ENCODE measurements around the gene ENAH. TPM values are rescaled to one million over a fixed set of nuclear protein-coding genes. Genes with fewer than 3 reads are reported as not detected.

The ENAH gene
- total and polyA plus RNA-seq, 7 experiments from 2014 or later, result 0.08 to 0.42 (median 0.16) TPM; not detected in 4

DNA sequence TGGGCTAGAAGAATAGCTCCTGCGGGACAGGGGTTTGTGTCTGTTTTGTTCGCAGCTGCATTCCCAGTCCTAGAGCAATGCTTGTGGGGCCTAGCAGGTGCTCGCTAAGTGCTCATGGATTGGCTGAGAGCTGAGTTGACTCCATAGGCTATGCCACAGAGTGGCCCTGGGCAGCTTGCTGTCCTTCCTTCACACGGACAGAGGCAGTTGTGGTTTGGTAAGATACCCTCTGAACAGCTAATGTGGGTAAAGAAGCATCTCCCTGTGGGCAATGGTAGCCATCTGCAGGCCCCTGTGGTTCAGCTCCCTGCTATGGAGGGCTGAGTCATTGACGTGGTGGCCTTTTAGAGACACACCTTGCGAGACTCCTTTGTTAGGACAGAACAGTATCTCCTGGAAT, 201.6 kb downstream of the ENAH start:
- POLR2A ChIA-PET, result interaction anchor here (1.0 to 2.0 kb wide), 4 partner anchors 9 to 25 kb away, joined by 3 to 11 read pairs (median 4); partner anchors contain the start of gene LBR
- Histone ChIP-seq H3K36me3 (ENCODE audit: control insufficient read depth in 2 of 3, insufficient read depth in 3 of 3, low read length in 3 of 3) (no peaks in the 10 kb centered on the region), H3K4me3 (ENCODE audit: low read length) (no peak overlapping the region), H3K4me1 (ENCODE audit: control insufficient read depth in 2 of 2, insufficient read depth in 2 of 2, low read length in 2 of 2) (peaks cover 5 to 13% of the 10 kb centered on the region in 2 donors), H3K9me3 (ENCODE audit: control insufficient read depth in 2 of 3, low read length in 3 of 3) (no peaks in the 10 kb centered on the region), H3K27me3 (ENCODE audit: control insufficient read depth in 2 of 2, insufficient read depth in 2 of 2, low read length in 2 of 2) (no peaks in the 10 kb centered on the region), H3K27ac (ENCODE audit: low read depth, low read length) (no peak overlapping the region)
- peaks cover 33 to 50% (median 44%) of the 10 kb centered on the region in 7 donors for H3K4me1 Mint-ChIP-seq
- H3K4me3 Mint-ChIP-seq, result no peak overlapping the region
- H3K27ac Mint-ChIP-seq, result no peak overlapping the region
- DNase-seq (no peak), ATAC-seq (no peak)
- intact Hi-C loops (cut with micrococcal nuclease), result no loop called here
- CTCF ChIA-PET, result no interaction called here
- H3K27me3 Mint-ChIP-seq, result no peaks in the 10 kb centered on the region
- H3K36me3 Mint-ChIP-seq, result peaks cover 0 to 6% (median 0%) of the 10 kb centered on the region in 5 donors
- H3K9me3 Mint-ChIP-seq, result peaks cover 0 to 4% (median 0%) of the 10 kb centered on the region in 11 donors

DNA sequence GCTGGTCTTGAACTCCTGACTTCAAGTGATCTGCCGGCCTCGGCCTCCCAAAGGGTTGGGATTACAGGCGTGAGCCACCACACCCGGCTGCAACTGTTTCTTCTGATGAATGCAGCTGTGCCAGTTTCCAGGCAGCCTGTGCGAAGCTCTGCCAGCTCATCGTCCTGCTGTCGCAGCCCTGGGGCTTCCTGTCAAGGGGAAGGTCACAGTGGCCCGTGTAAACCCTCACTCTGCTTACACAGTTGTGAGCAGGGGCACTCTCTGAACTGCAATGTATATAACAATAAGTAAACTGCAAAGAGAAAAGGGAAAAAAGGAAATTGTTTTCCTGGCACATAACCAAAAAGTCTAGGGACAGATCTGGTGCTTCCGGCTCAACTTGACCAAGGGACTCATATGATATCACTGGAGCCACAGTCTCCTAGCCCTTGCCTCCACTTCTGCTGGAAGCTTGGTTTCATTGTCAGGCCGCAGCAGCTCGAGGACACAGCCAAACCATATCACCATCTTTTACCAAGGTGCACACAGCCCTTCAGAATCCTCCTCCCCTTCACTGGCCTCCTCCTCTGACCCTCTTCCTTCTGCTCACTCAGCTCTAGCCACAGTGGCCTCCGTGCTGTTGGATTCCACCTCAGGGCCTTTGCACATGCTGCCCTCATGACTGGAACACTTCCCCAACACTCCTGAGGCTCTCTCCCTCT, 202.3 kb downstream of the ENAH start:
- no peak overlapping the region for H3K4me3 ChIP-seq (ENCODE audit: low read length)
- POLR2A ChIA-PET, result interaction anchor here (1.1 to 2.0 kb wide), 3 partner anchors 17 to 24 kb away, joined by 4 to 11 read pairs (median 4); partner anchors contain the start of gene LBR
- H3K4me1 Mint-ChIP-seq, result peaks cover 40 to 57% (median 51%) of the 10 kb centered on the region in 7 donors
- DNase-seq (no peak), ATAC-seq (peak; percentile 54)
- no peaks in the 10 kb centered on the region for H3K9me3 ChIP-seq (ENCODE audit: control insufficient read depth in 2 of 3, low read length in 3 of 3)
- H3K4me3 Mint-ChIP-seq, result peak overlapping the region in 1 of 10 donors; percentile 11
- H3K36me3 Mint-ChIP-seq, result peaks cover 0 to 6% (median 0%) of the 10 kb centered on the region in 5 donors
- peaks cover 0 to 4% (median 0%) of the 10 kb centered on the region in 11 donors for H3K9me3 Mint-ChIP-seq
- no peaks in the 10 kb centered on the region for H3K27me3 ChIP-seq (ENCODE audit: control insufficient read depth in 2 of 2, insufficient read depth in 2 of 2, low read length in 2 of 2)
- no peaks in the 10 kb centered on the region for H3K27me3 Mint-ChIP-seq
- H3K4me1 ChIP-seq (ENCODE audit: control insufficient read depth in 2 of 2, insufficient read depth in 2 of 2, low read length in 2 of 2), result peaks cover 12 to 20% of the 10 kb centered on the region in 2 donors
- H3K27ac Mint-ChIP-seq, result peak overlapping the region in 4 of 9 donors; percentile 58 to 68 (median 64)
- CTCF ChIA-PET, result no interaction called here
- intact Hi-C loops (cut with micrococcal nuclease), result no loop called here
- H3K27ac ChIP-seq (ENCODE audit: low read depth, low read length), result no peak overlapping the region
- H3K36me3 ChIP-seq (ENCODE audit: control insufficient read depth in 2 of 3, insufficient read depth in 3 of 3, low read length in 3 of 3), result no peaks in the 10 kb centered on the region

DNA sequence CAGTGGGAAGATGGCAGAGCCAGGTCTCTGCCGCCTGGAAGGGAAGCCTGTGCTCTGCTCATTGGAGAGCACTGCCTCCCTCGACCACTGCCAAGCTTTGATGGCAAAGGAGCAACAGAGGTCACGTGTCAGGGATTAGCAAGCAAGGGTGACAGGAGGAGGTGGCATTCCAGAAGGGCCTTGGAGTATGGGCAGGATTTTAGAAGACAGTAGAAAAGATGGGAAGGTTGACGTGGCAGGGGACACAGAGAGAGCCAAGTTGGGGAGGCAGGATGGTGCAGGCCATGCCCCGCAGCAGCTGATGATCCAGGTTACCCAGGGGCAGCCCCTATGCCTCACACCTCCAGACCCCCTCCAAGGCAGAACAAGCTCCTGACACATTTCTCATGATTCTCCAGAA, 203.1 kb downstream of the ENAH start:
- Histone ChIP-seq H3K36me3 (ENCODE audit: control insufficient read depth in 2 of 3, insufficient read depth in 3 of 3, low read length in 3 of 3) (no peaks in the 10 kb centered on the region), H3K27ac (ENCODE audit: low read depth, low read length) (no peak overlapping the region), H3K4me1 (ENCODE audit: control insufficient read depth in 2 of 2, insufficient read depth in 2 of 2, low read length in 2 of 2) (peaks cover 18 to 22% of the 10 kb centered on the region in 2 donors), H3K9me3 (ENCODE audit: control insufficient read depth in 2 of 3, low read length in 3 of 3) (no peaks in the 10 kb centered on the region), H3K4me3 (ENCODE audit: low read length) (no peak overlapping the region), H3K27me3 (ENCODE audit: control insufficient read depth in 2 of 2, insufficient read depth in 2 of 2, low read length in 2 of 2) (no peaks in the 10 kb centered on the region)
- Mint-ChIP-seq H3K36me3 (peaks cover 0 to 7% (median 0%) of the 10 kb centered on the region in 5 donors), H3K4me3 (peak overlapping the region in 2 of 10 donors; percentile 7 to 61), H3K9me3 (peaks cover 0 to 7% (median 0%) of the 10 kb centered on the region in 11 donors), H3K27ac (peak overlapping the region in 3 of 9 donors; percentile 56 to 72 (median 69)), H3K27me3 (peaks cover 0 to 2% (median 0%) of the 10 kb centered on the region in 5 donors), H3K4me1 (peaks cover 44 to 62% (median 57%) of the 10 kb centered on the region in 7 donors)
- ChIA-PET POLR2A (interaction anchor here (0.8 to 2.0 kb wide), 3 partner anchors 8 to 25 kb away, joined by 3 to 4 read pairs (median 3); partner anchors contain the start of gene LBR), CTCF (no interaction called here)
- intact Hi-C loops (cut with micrococcal nuclease), result loop anchor here (5.0 to 10.0 kb wide), 2 partner anchors 613 to 855 kb away; partner anchors contain the start of genes H3-3A (in 1 of the 2) and LIN9 (in 1 of the 2)
- ATAC-seq (no peak), DNase-seq (no peak)

DNA sequence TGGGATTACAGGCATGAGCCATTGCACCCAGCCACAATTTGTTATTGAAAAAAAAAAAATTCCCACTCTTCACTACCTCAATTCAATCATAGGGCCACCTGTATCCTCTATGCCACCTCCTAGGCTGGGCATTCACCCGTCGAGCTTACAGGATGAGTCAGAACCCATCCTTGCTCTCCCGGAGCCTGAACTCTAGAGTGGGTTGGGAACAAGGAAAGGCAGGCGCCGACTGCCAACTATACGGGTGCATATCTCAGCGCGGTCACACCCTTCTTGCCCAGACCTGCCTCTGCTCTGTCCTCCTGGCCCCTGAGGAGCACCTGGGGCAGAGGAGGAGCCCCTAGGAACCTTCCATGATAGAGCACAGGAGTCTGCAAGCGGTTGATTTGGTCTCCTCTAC, 203.7 kb downstream of the ENAH start:
- H3K9me3 ChIP-seq (ENCODE audit: control insufficient read depth in 2 of 3, low read length in 3 of 3), result no peaks in the 10 kb centered on the region
- Mint-ChIP-seq H3K9me3 (peaks cover 0 to 7% (median 0%) of the 10 kb centered on the region in 11 donors), H3K27ac (peak overlapping the region in 2 of 9 donors; percentile 56 to 69), H3K4me3 (no peak overlapping the region), H3K27me3 (peaks cover 0 to 2% (median 0%) of the 10 kb centered on the region in 5 donors), H3K36me3 (peaks cover 0 to 8% (median 0%) of the 10 kb centered on the region in 5 donors), H3K4me1 (peaks cover 46 to 68% (median 59%) of the 10 kb centered on the region in 7 donors)
- H3K4me3 ChIP-seq (ENCODE audit: low read length), result no peak overlapping the region
- DNase-seq, result no peak
- POLR2A ChIA-PET, result interaction anchor here (0.8 to 1.5 kb wide), 3 partner anchors 8 to 25 kb away, joined by 3 to 4 read pairs (median 3); partner anchors contain the start of gene LBR
- no peak for ATAC-seq
- intact Hi-C loops (cut with micrococcal nuclease), result loop anchor here (5.0 to 10.0 kb wide), 2 partner anchors 613 to 856 kb away; partner anchors contain the start of genes H3-3A (in 1 of the 2) and LIN9 (in 1 of the 2)
- no peaks in the 10 kb centered on the region for H3K36me3 ChIP-seq (ENCODE audit: control insufficient read depth in 2 of 3, insufficient read depth in 3 of 3, low read length in 3 of 3)
- no peak overlapping the region for H3K27ac ChIP-seq (ENCODE audit: low read depth, low read length)
- H3K27me3 ChIP-seq (ENCODE audit: control insufficient read depth in 2 of 2, insufficient read depth in 2 of 2, low read length in 2 of 2), result no peaks in the 10 kb centered on the region
- CTCF ChIA-PET, result no interaction called here
- H3K4me1 ChIP-seq (ENCODE audit: control insufficient read depth in 2 of 2, insufficient read depth in 2 of 2, low read length in 2 of 2), result peaks cover 19 to 23% of the 10 kb centered on the region in 2 donors

DNA sequence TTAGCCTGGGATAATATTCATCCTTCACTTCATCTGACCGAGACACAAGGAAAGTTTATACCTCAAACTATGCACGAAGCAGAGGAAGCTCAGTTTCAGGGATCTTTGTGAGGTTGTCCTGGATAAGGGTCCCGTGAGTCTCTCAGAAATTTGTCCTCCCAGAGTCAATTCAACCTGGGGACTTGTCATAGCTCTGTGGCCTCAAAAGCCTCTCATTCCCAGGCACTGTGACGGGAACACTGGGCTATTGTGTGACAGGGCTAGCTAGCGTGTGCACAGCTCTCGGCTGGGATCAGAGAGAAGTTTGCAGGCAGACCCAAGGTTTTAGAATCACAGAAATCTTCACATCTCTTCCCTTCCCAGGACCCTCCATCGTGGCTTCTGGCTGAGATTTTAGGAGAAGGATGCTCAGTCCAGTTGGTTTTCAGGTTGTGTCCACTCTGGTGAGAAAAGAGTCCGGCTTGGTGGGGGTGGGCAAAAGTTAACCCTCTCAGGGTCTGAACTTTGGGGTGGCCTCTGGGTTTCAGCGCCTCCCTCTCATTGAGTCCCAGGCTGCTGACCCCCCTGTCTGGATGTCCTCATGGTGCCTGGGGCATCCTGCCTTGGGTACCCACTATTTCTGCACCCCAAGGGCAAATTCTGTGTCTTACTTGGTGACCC, 204.6 kb downstream of the ENAH start:
- Histone ChIP-seq H3K4me3 (ENCODE audit: low read length) (no peak overlapping the region), H3K27me3 (ENCODE audit: control insufficient read depth in 2 of 2, insufficient read depth in 2 of 2, low read length in 2 of 2) (no peaks in the 10 kb centered on the region), H3K9me3 (ENCODE audit: control insufficient read depth in 2 of 3, low read length in 3 of 3) (no peaks in the 10 kb centered on the region), H3K27ac (ENCODE audit: low read depth, low read length) (no peak overlapping the region), H3K4me1 (ENCODE audit: control insufficient read depth in 2 of 2, insufficient read depth in 2 of 2, low read length in 2 of 2) (peaks cover 21 to 32% of the 10 kb centered on the region in 2 donors), H3K36me3 (ENCODE audit: control insufficient read depth in 2 of 3, insufficient read depth in 3 of 3, low read length in 3 of 3) (no peaks in the 10 kb centered on the region)
- POLR2A ChIA-PET, result interaction anchor here (0.7 to 6.4 kb wide), 3 partner anchors 20 to 26 kb away, joined by 3 to 131 read pairs (median 4); partner anchors contain the start of gene LBR
- peaks cover 46 to 68% (median 57%) of the 10 kb centered on the region in 7 donors for H3K4me1 Mint-ChIP-seq
- DNase-seq (no peak), ATAC-seq (no peak)
- CTCF ChIA-PET, result interaction anchor here (1.6 kb wide), 1 partner anchor 20 kb away, joined by 5 read pairs; no protein-coding TSS in a partner anchor
- no peak overlapping the region for H3K4me3 Mint-ChIP-seq
- peak overlapping the region in 4 of 9 donors; percentile 21 to 94 (median 34) for H3K27ac Mint-ChIP-seq
- H3K36me3 Mint-ChIP-seq, result peaks cover 0 to 8% (median 0%) of the 10 kb centered on the region in 5 donors
- intact Hi-C loops (cut with micrococcal nuclease), result loop anchor here (5.0 to 10.0 kb wide), 2 partner anchors 614 to 857 kb away; partner anchors contain the start of genes H3-3A (in 1 of the 2) and LIN9 (in 1 of the 2)
- peaks cover 0 to 2% (median 0%) of the 10 kb centered on the region in 5 donors for H3K27me3 Mint-ChIP-seq
- H3K9me3 Mint-ChIP-seq, result peaks cover 0 to 7% (median 0%) of the 10 kb centered on the region in 11 donors

DNA sequence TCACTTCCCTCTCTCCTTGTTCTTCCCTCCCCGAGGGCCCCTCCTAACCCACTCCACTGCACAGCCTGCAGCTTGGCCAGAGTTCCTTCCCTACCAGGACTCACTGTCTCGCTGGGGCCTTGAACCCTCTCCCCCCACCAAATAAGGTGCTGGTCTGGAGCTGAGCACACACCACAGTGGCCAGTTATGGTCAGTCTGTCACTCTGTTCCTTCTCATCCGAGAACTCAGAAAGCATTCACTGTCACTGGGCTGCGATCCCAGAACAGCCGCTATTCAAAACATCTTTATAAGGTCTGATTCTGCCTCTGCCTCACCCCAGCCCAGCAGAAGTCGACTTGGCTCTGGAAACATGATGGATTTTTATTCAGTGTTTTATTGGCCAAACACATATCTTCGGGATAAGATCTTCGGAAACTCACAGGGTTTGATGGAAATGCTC, 205.3 kb downstream of the ENAH start:
- Histone ChIP-seq H3K36me3 (ENCODE audit: control insufficient read depth in 2 of 3, insufficient read depth in 3 of 3, low read length in 3 of 3) (no peaks in the 10 kb centered on the region), H3K4me1 (ENCODE audit: control insufficient read depth in 2 of 2, insufficient read depth in 2 of 2, low read length in 2 of 2) (peaks cover 21 to 37% of the 10 kb centered on the region in 2 donors), H3K4me3 (ENCODE audit: low read length) (no peak overlapping the region), H3K27ac (ENCODE audit: low read depth, low read length) (no peak overlapping the region), H3K27me3 (ENCODE audit: control insufficient read depth in 2 of 2, insufficient read depth in 2 of 2, low read length in 2 of 2) (no peaks in the 10 kb centered on the region), H3K9me3 (ENCODE audit: control insufficient read depth in 2 of 3, low read length in 3 of 3) (no peaks in the 10 kb centered on the region)
- Mint-ChIP-seq H3K4me3 (peak overlapping the region in 2 of 10 donors; percentile 16 to 56), H3K36me3 (peaks cover 0 to 8% (median 0%) of the 10 kb centered on the region in 5 donors), H3K4me1 (peaks cover 51 to 72% (median 62%) of the 10 kb centered on the region in 7 donors), H3K27me3 (peaks cover 0 to 2% (median 0%) of the 10 kb centered on the region in 5 donors), H3K9me3 (peaks cover 0 to 7% (median 0%) of the 10 kb centered on the region in 11 donors), H3K27ac (peak overlapping the region in 8 of 9 donors; percentile 21 to 94 (median 55))
- POLR2A ChIA-PET, result interaction anchor here (1.1 to 8.4 kb wide), 5 partner anchors 9 to 20 kb away, joined by 3 to 236 read pairs (median 12); partner anchors contain the start of gene LBR
- DNase-seq (no peak), ATAC-seq (no peak)
- intact Hi-C loops (cut with micrococcal nuclease), result loop anchor here (5.0 to 10.0 kb wide), 2 partner anchors 615 to 857 kb away; partner anchors contain the start of genes H3-3A (in 1 of the 2) and LIN9 (in 1 of the 2)
- CTCF ChIA-PET, result interaction anchor here (1.6 kb wide), 1 partner anchor 20 kb away, joined by 5 read pairs; no protein-coding TSS in a partner anchor

Measured in naive thymus-derived CD4-positive, alpha-beta T cell (primary cell).